Measurements from ENCODE around the gene KIRREL3.

GRCh38 chr11:126702165-126702720 is 298.3 kb downstream of the KIRREL3 start:
- TF ChIP-seq, protein P1, sequence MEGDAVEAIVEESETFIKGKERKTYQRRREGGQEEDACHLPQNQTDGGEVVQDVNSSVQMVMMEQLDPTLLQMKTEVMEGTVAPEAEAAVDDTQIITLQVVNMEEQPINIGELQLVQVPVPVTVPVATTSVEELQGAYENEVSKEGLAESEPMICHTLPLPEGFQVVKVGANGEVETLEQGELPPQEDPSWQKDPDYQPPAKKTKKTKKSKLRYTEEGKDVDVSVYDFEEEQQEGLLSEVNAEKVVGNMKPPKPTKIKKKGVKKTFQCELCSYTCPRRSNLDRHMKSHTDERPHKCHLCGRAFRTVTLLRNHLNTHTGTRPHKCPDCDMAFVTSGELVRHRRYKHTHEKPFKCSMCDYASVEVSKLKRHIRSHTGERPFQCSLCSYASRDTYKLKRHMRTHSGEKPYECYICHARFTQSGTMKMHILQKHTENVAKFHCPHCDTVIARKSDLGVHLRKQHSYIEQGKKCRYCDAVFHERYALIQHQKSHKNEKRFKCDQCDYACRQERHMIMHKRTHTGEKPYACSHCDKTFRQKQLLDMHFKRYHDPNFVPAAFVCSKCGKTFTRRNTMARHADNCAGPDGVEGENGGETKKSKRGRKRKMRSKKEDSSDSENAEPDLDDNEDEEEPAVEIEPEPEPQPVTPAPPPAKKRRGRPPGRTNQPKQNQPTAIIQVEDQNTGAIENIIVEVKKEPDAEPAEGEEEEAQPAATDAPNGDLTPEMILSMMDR (IDR thresholded peaks at IDR 0.05) = no peak
- TF ChIP-seq POLR2A (IDR thresholded peaks at IDR 0.05) = no peak
